ENCODE data around the gene TMEM132E. TPM values are rescaled to one million over a fixed set of nuclear protein-coding genes. Genes with fewer than 3 reads are reported as not detected.

TMEM132E gene
- total RNA-seq, 3 donors from 2014 or later (not counting 1 experiment from before 2014, with no cell fraction given) = 0.05 to 0.08 TPM; not detected in 1

DNA sequence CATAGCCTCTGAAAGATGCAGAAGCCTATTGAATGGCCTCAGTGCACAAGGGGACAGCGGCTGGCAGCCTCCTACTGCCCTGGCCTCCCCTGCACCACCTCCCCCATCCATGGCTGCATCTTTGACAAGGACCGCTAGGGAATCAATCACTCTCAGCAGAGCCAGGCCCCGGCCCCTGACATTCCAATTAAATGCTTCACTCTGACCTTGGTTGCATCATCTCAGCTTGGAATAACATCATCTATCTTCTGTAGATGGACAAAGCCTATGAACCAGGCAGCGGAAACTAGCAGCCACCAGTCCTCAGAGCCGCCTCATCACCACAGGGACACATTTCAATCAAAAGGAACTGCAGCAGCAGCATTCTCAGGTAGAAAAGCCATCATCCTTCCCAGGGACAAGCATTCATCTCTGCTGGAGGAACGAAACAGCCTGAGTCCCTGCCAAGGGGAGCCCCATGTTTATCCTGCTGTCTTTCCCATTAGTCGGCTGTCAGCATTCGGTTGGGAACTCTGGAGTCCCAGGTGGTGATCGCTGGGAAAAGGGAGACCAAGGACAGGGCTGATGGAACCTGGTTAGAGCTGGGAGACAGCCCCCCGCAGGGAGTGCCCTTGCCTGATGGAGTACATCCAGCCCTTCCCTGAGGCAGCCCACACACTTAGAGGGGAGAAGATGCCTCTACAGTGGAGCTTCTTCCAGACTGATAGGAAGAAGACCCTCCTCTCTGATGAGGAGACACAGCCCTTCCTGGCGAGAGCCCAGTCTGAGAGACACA lies 11.5 kb upstream of the TMEM132E start:
- no peak overlapping the region for H3K27ac ChIP-seq (ENCODE audit: low read length)
- H3K9me3 ChIP-seq (ENCODE audit: control insufficient read depth, insufficient read depth, low read length) = no peaks in the 10 kb centered on the region
- no peak for DNase-seq
- no peaks in the 10 kb centered on the region for H3K4me1 ChIP-seq (ENCODE audit: control insufficient read depth, insufficient read depth, low read length)
- no peaks in the 10 kb centered on the region for H3K36me3 ChIP-seq (ENCODE audit: control insufficient read depth, insufficient read depth, low read length)
- no peak for ATAC-seq
- Mint-ChIP-seq H3K27me3 (ENCODE audit: low read depth in 2 of 2) (peaks cover 24 to 29% of the 10 kb centered on the region in 2 donors), H3K9me3 (no peaks in the 10 kb centered on the region), H3K27ac (no peak overlapping the region), H3K4me3 (no peak overlapping the region), H3K4me1 (no peaks in the 10 kb centered on the region), H3K36me3 (no peaks in the 10 kb centered on the region)
- 62% methylated on average over 11 of the region's 11 CpGs for WGBS (ENCODE audit: insufficient coverage)
- H3K4me3 ChIP-seq (ENCODE audit: low read length) = no peak overlapping the region
- intact Hi-C loops (cut with micrococcal nuclease) = no loop called here
- TF ChIP-seq, protein P1, sequence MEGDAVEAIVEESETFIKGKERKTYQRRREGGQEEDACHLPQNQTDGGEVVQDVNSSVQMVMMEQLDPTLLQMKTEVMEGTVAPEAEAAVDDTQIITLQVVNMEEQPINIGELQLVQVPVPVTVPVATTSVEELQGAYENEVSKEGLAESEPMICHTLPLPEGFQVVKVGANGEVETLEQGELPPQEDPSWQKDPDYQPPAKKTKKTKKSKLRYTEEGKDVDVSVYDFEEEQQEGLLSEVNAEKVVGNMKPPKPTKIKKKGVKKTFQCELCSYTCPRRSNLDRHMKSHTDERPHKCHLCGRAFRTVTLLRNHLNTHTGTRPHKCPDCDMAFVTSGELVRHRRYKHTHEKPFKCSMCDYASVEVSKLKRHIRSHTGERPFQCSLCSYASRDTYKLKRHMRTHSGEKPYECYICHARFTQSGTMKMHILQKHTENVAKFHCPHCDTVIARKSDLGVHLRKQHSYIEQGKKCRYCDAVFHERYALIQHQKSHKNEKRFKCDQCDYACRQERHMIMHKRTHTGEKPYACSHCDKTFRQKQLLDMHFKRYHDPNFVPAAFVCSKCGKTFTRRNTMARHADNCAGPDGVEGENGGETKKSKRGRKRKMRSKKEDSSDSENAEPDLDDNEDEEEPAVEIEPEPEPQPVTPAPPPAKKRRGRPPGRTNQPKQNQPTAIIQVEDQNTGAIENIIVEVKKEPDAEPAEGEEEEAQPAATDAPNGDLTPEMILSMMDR (IDR thresholded peaks at IDR 0.05) = no peak
- H3K27me3 ChIP-seq (ENCODE audit: control insufficient read depth, insufficient read depth, low read length) = peaks cover 2% of the 10 kb centered on the region

DNA sequence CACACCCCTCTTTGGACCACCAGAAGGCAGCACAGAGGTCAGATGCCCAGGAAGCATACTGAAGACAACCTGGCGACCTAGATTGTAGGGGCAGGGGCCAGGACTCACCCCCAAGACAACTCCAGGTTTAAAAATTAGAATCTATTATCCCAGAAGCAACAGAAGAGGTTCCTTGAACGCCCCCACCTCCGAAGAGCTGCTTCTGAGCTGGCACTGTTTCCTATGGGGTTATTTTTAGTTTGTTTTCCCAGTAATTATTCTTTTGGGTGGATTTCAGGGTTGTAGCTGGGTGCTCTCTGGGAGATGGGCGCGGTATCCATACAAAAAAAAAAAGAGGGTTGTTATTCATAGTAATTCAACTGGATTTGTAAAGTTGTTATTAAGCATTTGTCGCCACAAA lies 10.4 kb upstream of the TMEM132E start:
- Histone ChIP-seq H3K36me3 (ENCODE audit: control insufficient read depth, insufficient read depth, low read length) (no peaks in the 10 kb centered on the region), H3K4me1 (ENCODE audit: control insufficient read depth, insufficient read depth, low read length) (no peaks in the 10 kb centered on the region), H3K4me3 (ENCODE audit: low read length) (no peak overlapping the region), H3K27me3 (ENCODE audit: control insufficient read depth, insufficient read depth, low read length) (peaks cover 2% of the 10 kb centered on the region), H3K27ac (ENCODE audit: low read length) (no peak overlapping the region), H3K9me3 (ENCODE audit: control insufficient read depth, insufficient read depth, low read length) (no peaks in the 10 kb centered on the region)
- ATAC-seq (no peak), DNase-seq (no peak)
- Mint-ChIP-seq H3K27ac (no peak overlapping the region), H3K27me3 (ENCODE audit: low read depth in 2 of 2) (peaks cover 27 to 33% of the 10 kb centered on the region in 2 donors), H3K36me3 (no peaks in the 10 kb centered on the region), H3K4me3 (no peak overlapping the region), H3K9me3 (no peaks in the 10 kb centered on the region), H3K4me1 (no peaks in the 10 kb centered on the region)
- TF ChIP-seq, protein P1 (IDR thresholded peaks at IDR 0.05) = no peak
- intact Hi-C loops (cut with micrococcal nuclease) = no loop called here
- WGBS (ENCODE audit: insufficient coverage) = 83% methylated on average over 6 of the region's 6 CpGs

- Histone ChIP-seq H3K27me3 (ENCODE audit: control insufficient read depth, insufficient read depth, low read length) (peaks cover 2% of the 10 kb centered on the region), H3K4me1 (ENCODE audit: control insufficient read depth, insufficient read depth, low read length) (no peaks in the 10 kb centered on the region), H3K4me3 (ENCODE audit: low read length) (no peak overlapping the region), H3K9me3 (ENCODE audit: control insufficient read depth, insufficient read depth, low read length) (no peaks in the 10 kb centered on the region), H3K27ac (ENCODE audit: low read length) (no peak overlapping the region), H3K36me3 (ENCODE audit: control insufficient read depth, insufficient read depth, low read length) (no peaks in the 10 kb centered on the region)
- Mint-ChIP-seq H3K4me3 (no peak overlapping the region), H3K4me1 (no peaks in the 10 kb centered on the region), H3K27ac (no peak overlapping the region), H3K9me3 (no peaks in the 10 kb centered on the region), H3K36me3 (no peaks in the 10 kb centered on the region), H3K27me3 (ENCODE audit: low read depth in 2 of 2) (peaks cover 30 to 39% of the 10 kb centered on the region in 2 donors)
- WGBS (ENCODE audit: insufficient coverage) = 32% methylated on average over 2 of the region's 2 CpGs
- TF ChIP-seq, protein P1 (IDR thresholded peaks at IDR 0.05) = no peak
- no peak for ATAC-seq
- DNase-seq = no peak
- intact Hi-C loops (cut with micrococcal nuclease) = no loop called here
Measured at GRCh38 chr17:34569591-34569990, 9.8 kb upstream of the TMEM132E start.

GRCh38 chr17:34570506-34570905 lies 8.9 kb upstream of the TMEM132E start:
- TF ChIP-seq, protein P1 (IDR thresholded peaks at IDR 0.05) = no peak
- H3K36me3 Mint-ChIP-seq = no peaks in the 10 kb centered on the region
- no peak overlapping the region for H3K4me3 Mint-ChIP-seq
- Histone ChIP-seq H3K4me3 (ENCODE audit: low read length) (no peak overlapping the region), H3K27ac (ENCODE audit: low read length) (no peak overlapping the region), H3K27me3 (ENCODE audit: control insufficient read depth, insufficient read depth, low read length) (peaks cover 2% of the 10 kb centered on the region), H3K36me3 (ENCODE audit: control insufficient read depth, insufficient read depth, low read length) (no peaks in the 10 kb centered on the region), H3K9me3 (ENCODE audit: control insufficient read depth, insufficient read depth, low read length) (no peaks in the 10 kb centered on the region), H3K4me1 (ENCODE audit: control insufficient read depth, insufficient read depth, low read length) (no peaks in the 10 kb centered on the region)
- no peaks in the 10 kb centered on the region for H3K9me3 Mint-ChIP-seq
- ATAC-seq (no peak), DNase-seq (no peak)
- H3K27me3 Mint-ChIP-seq (ENCODE audit: low read depth in 2 of 2) = peaks cover 31 to 48% of the 10 kb centered on the region in 2 donors
- H3K27ac Mint-ChIP-seq = no peak overlapping the region
- intact Hi-C loops (cut with micrococcal nuclease) = no loop called here
- H3K4me1 Mint-ChIP-seq = no peaks in the 10 kb centered on the region
- 55% methylated on average over 1 of the region's 2 CpGs for WGBS (ENCODE audit: insufficient coverage)
